HepG2 (cell line): ENCODE data around the gene PTPRE. TPM values are rescaled to one million over a fixed set of nuclear protein-coding genes. Genes with fewer than 3 reads are reported as not detected.

Experiments
- ATAC-seq: fragments of 200-7000 bp; cut with Tn5 transposase; 3 replicates; pipeline ENCODE4 v1.9.1; 2020; ENCODE audit warnings: mild to moderate bottlenecking, moderate library complexity
- Bru-seq: library from RNA; stranded (reverse); fragments of 400-500 nt; gene quantifications from one replicate; lab custom pipeline; 2021; lab: Mats Ljungman, UMichigan
- BruChase-seq, 2 experiments: library from RNA; stranded (reverse); fragments of 400-500 nt; gene quantifications; one replicate each; lab custom pipeline; 2021; lab: Mats Ljungman, UMichigan
- BruUV-seq: library from RNA; stranded (reverse); fragments of 400-500 nt; replicated peaks from 2 replicates; lab custom pipeline; 2021; lab: Mats Ljungman, UMichigan
- CTCF ChIA-PET: fragments of 300-600 bp; formaldehyde crosslinking; extraction: SDS; loops from one replicate; lab custom pipeline; 2021; ENCODE audit warnings: low total read pairs, inconsistent platforms, low intra/inter-chr PET ratio; lab: Yijun Ruan, JAX
- POLR2A ChIA-PET: fragments of 350-600 bp; sonication (Branson Sonifier 250); formaldehyde crosslinking; loops from one replicate; lab custom pipeline; 2020; ENCODE audit warnings: antibody characterized with exemption, inconsistent platforms; lab: Yijun Ruan, JAX
- DNase-seq: peaks from one replicate; pipeline ENCODE4 v3.0.0-alpha.2; 2015; ENCODE audit warnings: low spot score
- FAIRE-seq: peaks from 3 replicates; lab custom pipeline; 2011; peaks lifted over from hg19 to GRCh38; lab: Jason Lieb, UNC
- H2AFZ ChIP-seq: one replicate; pipeline ENCODE4 v1.6.1; 2011; ENCODE audit warnings: low read length, inconsistent platforms
- H3K27ac ChIP-seq: fragments of 300-600 bp; 3 replicates; pipeline ENCODE4 v1.8.0; 2011; ENCODE audit warnings: mixed run types, mild to moderate bottlenecking, mixed read lengths, low read length, inconsistent platforms; ENCODE audit not compliant: insufficient read depth; ENCODE audit errors: extremely low read length
- H3K27me3 ChIP-seq, 2 experiments: fragments of 200-600 bp in 1 of 2; 2 replicates in 1 of 2; 3 replicates in 1 of 2; pipeline versions ENCODE4 v1.6.0 to v1.8.0; 2011; ENCODE audit warnings: low read length in 2 of 2, mild to moderate bottlenecking in 2 of 2, moderate library complexity in 2 of 2, inconsistent platforms in 1 of 2; ENCODE audit not compliant: insufficient read depth in 2 of 2, control insufficient read depth in 1 of 2
- H3K36me3 ChIP-seq, 2 experiments: fragments of 200-600 bp in 1 of 2; replicated peaks in 1 of 2; 2 replicates in 1 of 2; 3 replicates in 1 of 2; pipeline versions ENCODE4 v1.5.1 to v1.8.0; 2011; ENCODE audit warnings: low read length in 2 of 2, inconsistent platforms in 1 of 2; ENCODE audit not compliant: insufficient read depth in 2 of 2, control insufficient read depth in 1 of 2
- H3K4me1 ChIP-seq: 2 replicates; pipeline ENCODE4 v1.5.1; 2012; ENCODE audit warnings: low read length, inconsistent platforms; ENCODE audit not compliant: insufficient read depth
- H3K4me2 ChIP-seq: 2 replicates; pipeline ENCODE4 v1.6.0; 2011; ENCODE audit warnings: low read depth, low read length, inconsistent platforms
- H3K4me3 ChIP-seq, 3 experiments: fragments of 200-600 bp in 1 of 3; sonication (generic), shearing (Covaris generic) in 1 of 3; replicated peaks in 1 of 3; 2 replicates each; pipeline ENCODE4 v1.5.1; 2011 to 2016; ENCODE audit warnings: low read length in 3 of 3, inconsistent platforms in 2 of 3, low read depth in 2 of 3, mild to moderate bottlenecking in 2 of 3, control low read depth in 1 of 3, mixed read lengths in 1 of 3; ENCODE audit not compliant: insufficient read depth in 1 of 3
- H3K79me2 ChIP-seq: one replicate; pipeline ENCODE4 v1.6.1; 2011; ENCODE audit warnings: low read length, inconsistent platforms; ENCODE audit not compliant: insufficient read depth
- H3K9ac ChIP-seq: 2 replicates; pipeline ENCODE4 v1.6.0; 2011; ENCODE audit warnings: mild to moderate bottlenecking, low read depth, low read length, inconsistent platforms; ENCODE audit not compliant: insufficient read depth
- H3K9me3 ChIP-seq: 2 replicates; pipeline ENCODE4 v1.5.1; 2012; ENCODE audit warnings: mild to moderate bottlenecking, low read length
- H4K20me1 ChIP-seq: 2 replicates; pipeline ENCODE4 v1.6.0; 2011; ENCODE audit warnings: inconsistent platforms, mild to moderate bottlenecking, low read length, moderate library complexity; ENCODE audit not compliant: insufficient read depth
- HNRNPLL ChIP-seq: fragments of 200-400 bp; formaldehyde crosslinking; IDR thresholded peaks from 2 replicates; pipeline ENCODE4 v1.6.1; 2017; ENCODE audit warnings: mild to moderate bottlenecking, low read depth, low read length; ENCODE audit not compliant: poor library complexity, severe bottlenecking
- KLF16 ChIP-seq, 2 experiments: sonication (generic) in 1 of 2; formaldehyde crosslinking in 1 of 2; IDR thresholded peaks; 2 replicates each; pipeline versions ENCODE4 v1.6.1 to v1.8.0; 2016 to 2023; ENCODE audit warnings: missing genetic modification reagents in 2 of 2, missing compliant biosample characterization in 1 of 2
- MLLT10 ChIP-seq: sonication (generic); formaldehyde crosslinking; IDR thresholded peaks from 2 replicates; pipeline ENCODE4 v1.4.0; 2020; ENCODE audit warnings: missing genetic modification reagents
- PRMT3 ChIP-seq: sonication (generic); formaldehyde crosslinking; IDR thresholded peaks from 2 replicates; pipeline ENCODE4 v1.8.1; 2022; ENCODE audit warnings: low read depth, mild to moderate bottlenecking, moderate library complexity, missing genetic modification reagents, borderline replicate concordance
- REXO4 ChIP-seq: sonication (generic); formaldehyde crosslinking; IDR thresholded peaks from 2 replicates; pipeline ENCODE4 v1.8.0; 2022; ENCODE audit warnings: missing genetic modification reagents, mild to moderate bottlenecking, borderline replicate concordance
- RNF2 ChIP-seq: fragments of 450-650 bp; conservative IDR thresholded peaks from 2 replicates; pipeline ENCODE4 v1.6.1; 2016; ENCODE audit warnings: low read depth
- RXRB ChIP-seq: IDR thresholded peaks from 2 replicates; pipeline ENCODE4 v1.6.1; 2016; ENCODE audit warnings: borderline replicate concordance, missing genetic modification reagents, missing compliant biosample characterization
- ZFX ChIP-seq: sonication (generic); formaldehyde crosslinking; IDR thresholded peaks from 2 replicates; pipeline ENCODE4 v1.4.0; 2020; ENCODE audit warnings: mild to moderate bottlenecking, low read depth, missing genetic modification reagents, moderate library complexity
- ZNF777 ChIP-seq: sonication (generic); formaldehyde crosslinking; IDR thresholded peaks from 2 replicates; pipeline ENCODE4 v1.4.0; 2020; ENCODE audit warnings: missing genetic modification reagents
- ZNF781 ChIP-seq: sonication (generic); formaldehyde crosslinking; IDR thresholded peaks from 2 replicates; pipeline ENCODE4 v1.5.1; 2020; ENCODE audit warnings: borderline replicate concordance, mild to moderate bottlenecking, missing genetic modification reagents; ENCODE audit errors: not compliant biosample characterization
- WGBS: methylation state at CpG from one replicate; pipeline ENCODE4 v1.1.6; 2017; ENCODE audit warnings: low lambda C conversion rate; 5-methylcytosine and 5-hydroxymethylcytosine counted together
- in situ Hi-C: cut with HindIII; loops from 2 replicates; pipeline ENCODE4 v1.10.0; 2017; ENCODE audit warnings: low pct_unique_long_range_greater_than_20kb; ENCODE audit not compliant: extremely low pct_ligation_motif_present
- intact Hi-C: fragments of 100-400 bp; cut with micrococcal nuclease; formaldehyde crosslinking; loops from one replicate; pipeline ENCODE4 v1.10.0; 2022; ENCODE audit not compliant: unreplicated experiment
- long read RNA-seq, 2 experiments: library from RNA in 1 of 2; library from polyadenylated mRNA in 1 of 2; stranded (forward) in 1 of 2; unstranded in 1 of 2; transcript quantifications; one replicate each; pipeline ENCODE4 v2.0.0, GENCODE V29; 2019 to 2022
- polyA minus RNA-seq, 3 experiments: library from RNA; depleted of rRNA, polyadenylated mRNA; stranded (reverse); fragments of >200 nt; gene quantifications; 2 replicates each; pipeline ENCODE4 v1.2.3, GENCODE V29; 2011; ENCODE audit warnings: low replicate concordance in 1 of 3
- polyA plus RNA-seq, 8 experiments: library from polyadenylated mRNA; depleted of rRNA in 3 of 8; stranded (reverse) in 7 of 8; unstranded in 1 of 8; fragments of >200 nt; fragmentation: Illumina TruSeq in 4 of 8; extraction: Trizol in 4 of 8; gene quantifications; 2 replicates each; pipeline versions ENCODE4 v1.2.1 to v1.2.3, GENCODE V29; 2011 to 2016; ENCODE audit warnings: low read depth in 4 of 8, missing spikeins in 1 of 8, mixed read lengths in 1 of 8; ENCODE audit not compliant: insufficient read depth in 1 of 8
- total RNA-seq, 5 experiments: library from RNA; depleted of rRNA; stranded (reverse); fragments of >200 nt; fragmentation: Illumina TruSeq; extraction: Trizol; gene quantifications; 2 replicates each; pipeline ENCODE4 v1.2.3, GENCODE V29; 2016; ENCODE audit warnings: low read depth in 1 of 5
- TF ChIP-seq, protein P1 (sequence below): sonication (generic); formaldehyde crosslinking; IDR thresholded peaks from 2 replicates; pipeline ENCODE4 v1.8.0; 2022; ENCODE audit warnings: missing genetic modification reagents, mild to moderate bottlenecking, inconsistent platforms, borderline replicate concordance
- TF ChIP-seq, protein P2 (sequence below): sonication (generic); formaldehyde crosslinking; IDR thresholded peaks from 2 replicates; pipeline ENCODE4 v1.4.0; 2020; ENCODE audit warnings: missing genetic modification reagents, low read depth, mild to moderate bottlenecking, borderline replicate concordance

The PTPRE gene, protein sequence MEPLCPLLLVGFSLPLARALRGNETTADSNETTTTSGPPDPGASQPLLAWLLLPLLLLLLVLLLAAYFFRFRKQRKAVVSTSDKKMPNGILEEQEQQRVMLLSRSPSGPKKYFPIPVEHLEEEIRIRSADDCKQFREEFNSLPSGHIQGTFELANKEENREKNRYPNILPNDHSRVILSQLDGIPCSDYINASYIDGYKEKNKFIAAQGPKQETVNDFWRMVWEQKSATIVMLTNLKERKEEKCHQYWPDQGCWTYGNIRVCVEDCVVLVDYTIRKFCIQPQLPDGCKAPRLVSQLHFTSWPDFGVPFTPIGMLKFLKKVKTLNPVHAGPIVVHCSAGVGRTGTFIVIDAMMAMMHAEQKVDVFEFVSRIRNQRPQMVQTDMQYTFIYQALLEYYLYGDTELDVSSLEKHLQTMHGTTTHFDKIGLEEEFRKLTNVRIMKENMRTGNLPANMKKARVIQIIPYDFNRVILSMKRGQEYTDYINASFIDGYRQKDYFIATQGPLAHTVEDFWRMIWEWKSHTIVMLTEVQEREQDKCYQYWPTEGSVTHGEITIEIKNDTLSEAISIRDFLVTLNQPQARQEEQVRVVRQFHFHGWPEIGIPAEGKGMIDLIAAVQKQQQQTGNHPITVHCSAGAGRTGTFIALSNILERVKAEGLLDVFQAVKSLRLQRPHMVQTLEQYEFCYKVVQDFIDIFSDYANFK
- 0.02 TPM in 1 of 2 replicates, not detected in the other for total RNA-seq (2016; rRNA removed; fragmentation: Illumina TruSeq; extraction: Trizol)
- total RNA-seq (2016; cell fraction: cytosol; rRNA removed; fragmentation: Illumina TruSeq; extraction: Trizol; ENCODE audit: low read depth): not detected in 2 replicates
- total RNA-seq (2016; cell fraction: insoluble cytoplasmic fraction; rRNA removed; fragmentation: Illumina TruSeq; extraction: Trizol): not detected in 2 replicates
- total RNA-seq (2016; cell fraction: membrane; rRNA removed; fragmentation: Illumina TruSeq; extraction: Trizol): not detected in 2 replicates
- total RNA-seq (2016; cell fraction: nucleus; rRNA removed; fragmentation: Illumina TruSeq; extraction: Trizol): 0.09 TPM in 1 of 2 replicates, not detected in the other
- polyA plus RNA-seq (2011; rRNA removed): 0.01 and 0.04 TPM in 2 replicates
- polyA plus RNA-seq (2011; cell fraction: cytosol; rRNA removed): not detected in 2 replicates
- 0.19 TPM in 1 of 2 replicates, not detected in the other for polyA plus RNA-seq (2011; cell fraction: nucleus; rRNA removed)
- not detected in 2 replicates for polyA plus RNA-seq (2012)
- not detected in 2 replicates for polyA plus RNA-seq (2016; cell fraction: cytosol; fragmentation: Illumina TruSeq; extraction: Trizol; ENCODE audit: low read depth)
- not detected in 2 replicates for polyA plus RNA-seq (2016; cell fraction: insoluble cytoplasmic fraction; fragmentation: Illumina TruSeq; extraction: Trizol; ENCODE audit: low read depth)
- not detected in 2 replicates for polyA plus RNA-seq (2016; cell fraction: membrane; fragmentation: Illumina TruSeq; extraction: Trizol; ENCODE audit: low read depth)
- not detected in 2 replicates for polyA plus RNA-seq (2016; cell fraction: nucleus; fragmentation: Illumina TruSeq; extraction: Trizol; ENCODE audit: insufficient read depth, low read depth)
- polyA minus RNA-seq (2011; rRNA and poly(A)+ RNA removed; ENCODE audit: low replicate concordance): 0.04 and 4.6 TPM in 2 replicates
- polyA minus RNA-seq (2011; cell fraction: cytosol; rRNA and poly(A)+ RNA removed): not detected in 2 replicates
- not detected in 2 replicates for polyA minus RNA-seq (2011; cell fraction: nucleus; rRNA and poly(A)+ RNA removed)
- Bru-seq, nascent RNA: percentile 4 among the genes with signal in this experiment
- percentile 4 among the genes with signal in this experiment for BruChase-seq, experiment 1, labeled RNA remaining after a 6-hour chase
- percentile 6 among the genes with signal in this experiment for BruChase-seq, experiment 2, labeled RNA remaining after a 2-hour chase
- long read RNA-seq, experiment 1: 0 reads
- long read RNA-seq, experiment 2: 0 reads

DNA sequence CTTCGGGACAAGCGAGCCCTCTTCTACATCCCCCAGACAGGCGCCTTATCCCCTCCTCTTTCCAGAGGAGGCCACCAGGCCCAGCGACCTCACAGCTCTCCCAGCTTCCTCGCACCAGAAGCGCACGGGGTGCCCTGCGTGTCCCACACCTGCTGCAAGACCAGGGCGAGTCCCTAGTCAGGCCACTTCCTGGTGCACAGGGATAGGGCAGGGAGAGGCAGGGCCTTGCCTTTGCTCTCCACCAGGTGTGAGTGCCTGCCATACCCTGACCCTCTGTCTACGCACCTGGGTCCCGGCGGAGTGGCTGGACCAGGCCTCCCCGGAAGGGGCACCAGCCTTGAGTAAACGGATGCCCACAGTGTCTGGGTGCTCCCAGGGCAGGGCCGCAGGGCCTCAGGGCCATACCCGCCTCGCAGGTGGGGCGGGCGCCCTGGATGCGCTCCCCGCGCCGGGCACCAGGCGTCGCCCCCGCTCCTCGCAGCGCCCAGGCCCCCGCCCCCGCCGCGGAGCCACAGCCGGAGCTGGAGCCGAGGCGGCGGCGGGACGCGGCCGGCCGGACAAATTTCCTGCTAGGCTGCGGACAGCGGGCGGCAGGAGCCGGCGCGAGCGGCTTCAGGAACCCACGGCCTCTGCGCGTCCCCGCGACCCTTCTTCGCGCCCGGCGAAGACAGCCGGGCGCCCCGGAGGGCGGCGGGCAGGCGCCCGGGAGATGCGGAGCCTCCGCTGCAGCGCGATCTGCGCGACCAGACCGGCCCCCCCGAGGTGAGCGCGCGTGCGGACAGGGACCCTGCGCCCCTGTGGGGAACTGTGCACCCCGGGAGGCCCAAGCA is at the start of gene PTPRE:
TSS of gene PTPRE (plus strand) at position 556 of the 830 bp plus-strand sequence. CDS start 133,779 bp downstream, outside the sequence.
- in situ Hi-C loops: loop anchor here (5.0 kb wide), 1 partner anchor 161 kb away; no protein-coding TSS in a partner anchor
- FAIRE-seq: no peak
- H4K20me1 ChIP-seq: no peaks in the 10 kb centered on the region
- TF ChIP-seq ZNF781 (CRISPR knock-in tag) (no peak), RNF2 (0 out of 2 replicates have a peak, but pooled peaks have one; percentile 45), HNRNPLL (peak; percentile 85), KLF16 (CRISPR knock-in tag; IDR thresholded peaks at IDR 0.05) (no peak), PRMT3 (CRISPR knock-in tag) (no peak), RXRB (CRISPR knock-in tag) (no peak), ZFX (CRISPR knock-in tag) (peak; percentile 17; the same call in 1 of the 2 replicates), ZNF777 (CRISPR knock-in tag) (peak; percentile 52; the same call in 1 of the 2 replicates), REXO4 (no peak), MLLT10 (CRISPR knock-in tag) (no peak)
- TF ChIP-seq, protein P1, sequence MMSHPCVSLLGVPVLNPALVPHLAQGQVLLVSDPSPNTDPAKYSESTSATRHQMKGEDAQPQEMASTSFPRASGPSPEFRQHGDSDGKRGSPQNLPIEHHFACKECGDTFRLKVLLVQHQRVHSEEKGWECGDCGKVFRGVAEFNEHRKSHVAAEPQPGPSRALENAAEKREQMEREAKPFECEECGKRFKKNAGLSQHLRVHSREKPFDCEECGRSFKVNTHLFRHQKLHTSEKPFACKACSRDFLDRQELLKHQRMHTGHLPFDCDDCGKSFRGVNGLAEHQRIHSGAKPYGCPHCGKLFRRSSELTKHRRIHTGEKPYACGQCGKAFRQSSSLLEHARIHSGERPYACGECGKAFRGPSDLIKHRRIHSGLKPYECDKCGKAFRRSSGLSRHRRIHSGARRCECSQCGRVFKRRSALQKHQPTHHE (CRISPR knock-in tag): no peak
- TF ChIP-seq, protein P2, sequence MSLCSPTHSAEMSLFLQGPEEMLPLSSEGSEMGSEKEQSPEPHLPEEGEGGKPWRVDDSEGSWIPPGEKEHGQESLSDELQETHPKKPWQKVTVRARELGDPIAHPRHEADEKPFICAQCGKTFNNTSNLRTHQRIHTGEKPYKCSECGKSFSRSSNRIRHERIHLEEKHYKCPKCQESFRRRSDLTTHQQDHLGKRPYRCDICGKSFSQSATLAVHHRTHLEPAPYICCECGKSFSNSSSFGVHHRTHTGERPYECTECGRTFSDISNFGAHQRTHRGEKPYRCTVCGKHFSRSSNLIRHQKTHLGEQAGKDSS (CRISPR knock-in tag): no peak

More for the DNA sequence above, at the start of gene PTPRE:
- peak within 1 kb of the TSS; percentile 40 to 63 (median 42); a peak in 5 of 6 replicates for H3K4me3 ChIP-seq
- H3K4me1 ChIP-seq: no peaks in the 10 kb centered on the region
- ChIA-PET POLR2A (no interaction called here), CTCF (interaction anchor here (2.0 kb wide), 2 partner anchors 105 to 162 kb away, joined by 7 to 14 read pairs; no protein-coding TSS in a partner anchor)
- H3K9ac ChIP-seq: no peak within 1 kb of the TSS
- no peak within 1 kb of the TSS for H3K27ac ChIP-seq
- ATAC-seq: peak; percentile 98
- H3K36me3 ChIP-seq: no peaks in the 10 kb centered on the region
- no peak for DNase-seq
- no TSS peak for BruUV-seq
- H3K9me3 ChIP-seq: no peaks in the 10 kb centered on the region
- intact Hi-C loops: loop anchor here (1.0 kb wide), 1 partner anchor 163 kb away; no protein-coding TSS in a partner anchor
- no peak within 1 kb of the TSS for H2AFZ ChIP-seq
- H3K79me2 ChIP-seq: no peaks in the 10 kb centered on the region
- peak within 1 kb of the TSS; percentile 70 for H3K4me2 ChIP-seq
- WGBS: 34% methylated on average over 12 of the region's 78 CpGs
- peaks cover 1 to 53% of the 10 kb centered on the region in 2 experiments; a peak in 3 of 5 replicates for H3K27me3 ChIP-seq
